Uterus (tissue), 2 donors: ENCODE data around the gene DPP8.

Experiments used
- CTCF ChIP-seq, 4 experiments: fragments of 200-600 bp in 2 of 4; fragments of 450-650 bp in 2 of 4; sonication (generic) in 2 of 4; IDR thresholded peaks; one replicate each; pipeline ENCODE4 v1.5.1; 2016 to 2019; ENCODE audit warnings: antibody characterized with exemption in 4 of 4, mild to moderate bottlenecking in 2 of 4, moderate library complexity in 1 of 4
- POLR2A ChIP-seq, 2 donors: fragments of 450-650 bp; IDR thresholded peaks; one replicate each; pipeline ENCODE4 v1.6.1; 2016; ENCODE audit warnings: antibody characterized with exemption in 2 of 2, mild to moderate bottlenecking in 1 of 2, moderate library complexity in 1 of 2

GRCh38 chr15:65396965-65397317 lies 120.5 kb downstream of the DPP8 start:
- TF ChIP-seq POLR2A (IDR thresholded peaks at IDR 0.05), result no peak
- no peak for TF ChIP-seq CTCF (IDR thresholded peaks at IDR 0.05)
